ENCODE data around the gene UBR4.

Gene UBR4

GRCh38 chr1:19043579-19044443 lies 166.3 kb downstream of the UBR4 start:
- TF ChIP-seq CTCF (IDR thresholded peaks at IDR 0.05) = no peak

GRCh38 chr1:19042675-19043578 lies 167.1 kb downstream of the UBR4 start:
- no peak overlapping the region for H3K27ac ChIP-seq
- H3K9me3 ChIP-seq = no peaks in the 10 kb centered on the region
- no peak overlapping the region for H3K4me3 ChIP-seq (ENCODE audit: low read depth in 1 of 2, low read length in 1 of 2)
- no peaks in the 10 kb centered on the region for H3K4me1 ChIP-seq (ENCODE audit: control insufficient read depth in 1 of 2, insufficient read depth in 1 of 2, low read depth in 1 of 2, low read length in 1 of 2)
- TF ChIP-seq CTCF (IDR thresholded peaks at IDR 0.05) = no peak
- H3K36me3 ChIP-seq = no peaks in the 10 kb centered on the region
- peaks cover 65% of the 10 kb centered on the region for H3K27me3 ChIP-seq

More at GRCh38 chr1:19043579-19044443, 166.3 kb downstream of the UBR4 start:
- H3K36me3 ChIP-seq = no peaks in the 10 kb centered on the region
- H3K27me3 ChIP-seq = peaks cover 56% of the 10 kb centered on the region
- H3K9me3 ChIP-seq = no peaks in the 10 kb centered on the region
- H3K4me3 ChIP-seq (ENCODE audit: low read depth in 1 of 2, low read length in 1 of 2) = no peak overlapping the region
- no peak overlapping the region for H3K27ac ChIP-seq
- no peaks in the 10 kb centered on the region for H3K4me1 ChIP-seq (ENCODE audit: control insufficient read depth in 1 of 2, insufficient read depth in 1 of 2, low read depth in 1 of 2, low read length in 1 of 2)

GRCh38 chr1:19040010-19040680 lies 169.9 kb downstream of the UBR4 start:
- Histone ChIP-seq H3K4me3 (ENCODE audit: low read depth in 1 of 2, low read length in 1 of 2) (no peak overlapping the region), H3K4me1 (ENCODE audit: control insufficient read depth in 1 of 2, insufficient read depth in 1 of 2, low read depth in 1 of 2, low read length in 1 of 2) (no peaks in the 10 kb centered on the region), H3K9me3 (no peaks in the 10 kb centered on the region), H3K27me3 (peaks cover 61% of the 10 kb centered on the region), H3K36me3 (no peaks in the 10 kb centered on the region), H3K27ac (no peak overlapping the region)
- TF ChIP-seq CTCF (IDR thresholded peaks at IDR 0.05) = no peak

GRCh38 chr1:19038732-19039131 lies 171.3 kb downstream of the UBR4 start:
- Histone ChIP-seq H3K36me3 (no peaks in the 10 kb centered on the region), H3K4me3 (ENCODE audit: low read depth in 1 of 2, low read length in 1 of 2) (no peak overlapping the region), H3K27ac (no peak overlapping the region), H3K9me3 (no peaks in the 10 kb centered on the region), H3K4me1 (ENCODE audit: control insufficient read depth in 1 of 2, insufficient read depth in 1 of 2, low read depth in 1 of 2, low read length in 1 of 2) (no peaks in the 10 kb centered on the region), H3K27me3 (peaks cover 52% of the 10 kb centered on the region)
- TF ChIP-seq CTCF (IDR thresholded peaks at IDR 0.05) = no peak

GRCh38 chr1:19038096-19038495 lies 172.0 kb downstream of the UBR4 start:
- Histone ChIP-seq H3K9me3 (no peaks in the 10 kb centered on the region), H3K4me1 (ENCODE audit: control insufficient read depth in 1 of 2, insufficient read depth in 1 of 2, low read depth in 1 of 2, low read length in 1 of 2) (no peaks in the 10 kb centered on the region), H3K27me3 (peaks cover 46% of the 10 kb centered on the region)

More at GRCh38 chr1:19038096-19038495, 172.0 kb downstream of the UBR4 start:
- H3K4me3 ChIP-seq (ENCODE audit: low read depth in 1 of 2, low read length in 1 of 2) = no peak overlapping the region
- no peak for TF ChIP-seq CTCF (IDR thresholded peaks at IDR 0.05)
- H3K36me3 ChIP-seq = no peaks in the 10 kb centered on the region
- no peak overlapping the region for H3K27ac ChIP-seq

Measured in neutrophil (primary cell).